ENCODE measurements around the gene SLC45A1.
"Not testable (repeated sequence)": the region's sequence is repeated elsewhere in the genome, so short reads cannot be mapped to it uniquely, and the experiment has no call there.

Gene SLC45A1

DNA sequence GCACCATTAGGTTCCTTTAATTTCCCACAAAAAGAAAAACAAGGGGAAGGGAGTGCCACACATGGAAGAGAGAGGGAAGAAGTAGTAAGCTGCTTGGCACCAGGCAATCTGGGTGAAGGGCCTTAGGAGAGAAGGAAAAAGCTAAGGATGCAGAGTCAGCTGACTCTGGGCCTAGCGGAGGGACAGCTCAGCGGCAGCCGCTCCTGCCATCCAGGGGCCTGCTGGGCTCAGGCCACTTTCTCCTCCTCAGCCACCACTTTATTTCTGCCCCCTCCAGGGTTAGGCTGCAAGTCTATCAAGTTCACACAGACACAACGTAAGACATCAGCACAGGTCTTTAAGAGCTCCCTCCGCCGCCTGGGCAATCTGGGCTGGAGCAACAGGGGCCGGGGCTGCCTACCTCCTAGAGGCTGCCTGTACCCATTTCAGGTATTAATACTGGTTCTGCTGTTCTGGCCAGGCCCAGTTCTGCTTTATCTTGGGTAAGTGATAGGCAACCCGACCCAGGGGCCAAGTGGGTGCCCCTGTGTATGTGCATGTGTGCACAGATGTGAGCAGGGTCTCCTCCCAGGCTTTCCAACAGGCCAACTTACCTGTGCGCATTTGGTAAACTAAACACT, 53.6 kb downstream of the SLC45A1 start:
- DNase-seq = no peak

DNA sequence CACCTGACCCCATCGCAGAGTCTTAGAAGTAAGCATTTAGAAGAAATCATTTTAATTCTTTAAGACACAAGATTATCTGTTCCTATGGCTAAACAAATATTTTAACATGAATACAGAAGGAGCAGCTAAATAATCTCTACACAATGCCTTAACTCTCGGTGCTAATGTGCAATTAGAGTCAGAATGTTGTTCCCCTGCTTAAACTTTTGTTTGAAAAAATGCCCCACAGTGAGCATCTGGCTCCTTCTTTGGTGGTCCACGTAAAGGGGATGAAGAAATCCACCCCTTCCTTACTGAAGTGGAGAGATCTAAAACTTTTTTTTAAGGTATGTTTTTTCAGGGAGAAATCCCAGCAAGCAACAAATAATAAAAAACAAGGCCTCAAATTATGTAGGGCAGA, 55.2 kb downstream of the SLC45A1 start:
- DNase-seq = no peak

DNA sequence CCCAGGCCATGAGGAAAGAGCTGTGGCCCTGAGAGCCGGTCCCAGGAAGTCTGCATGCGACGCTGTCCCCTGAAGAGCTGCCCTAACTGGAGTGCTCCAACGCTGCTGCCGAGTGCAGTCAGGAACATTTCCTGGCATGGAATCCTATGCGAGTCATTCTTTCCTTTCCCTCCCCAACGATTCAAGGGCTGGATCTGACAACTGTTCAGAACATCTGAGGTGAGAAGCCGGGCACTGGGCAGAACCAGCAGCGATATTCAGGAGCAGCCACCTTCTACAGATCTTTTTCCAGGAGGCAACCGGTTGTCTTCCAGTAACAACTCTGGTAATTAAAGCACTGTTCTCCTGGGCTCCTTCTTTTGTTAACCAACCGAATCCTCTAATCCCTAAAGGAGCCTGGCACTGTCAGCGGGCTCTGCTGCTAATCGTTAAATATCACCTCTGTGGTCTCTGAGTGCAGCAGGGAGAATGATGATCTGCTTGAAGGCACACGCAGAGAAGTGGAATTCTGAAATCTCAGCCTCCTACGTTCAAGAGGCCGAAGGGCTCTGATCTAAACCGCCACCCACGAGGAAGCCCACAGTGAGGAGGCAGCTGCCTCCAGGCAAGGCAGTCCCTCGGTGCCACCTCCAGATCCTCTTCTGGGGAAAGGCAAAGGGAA, 55.8 kb downstream of the SLC45A1 start:
- DNase-seq = no peak

DNA sequence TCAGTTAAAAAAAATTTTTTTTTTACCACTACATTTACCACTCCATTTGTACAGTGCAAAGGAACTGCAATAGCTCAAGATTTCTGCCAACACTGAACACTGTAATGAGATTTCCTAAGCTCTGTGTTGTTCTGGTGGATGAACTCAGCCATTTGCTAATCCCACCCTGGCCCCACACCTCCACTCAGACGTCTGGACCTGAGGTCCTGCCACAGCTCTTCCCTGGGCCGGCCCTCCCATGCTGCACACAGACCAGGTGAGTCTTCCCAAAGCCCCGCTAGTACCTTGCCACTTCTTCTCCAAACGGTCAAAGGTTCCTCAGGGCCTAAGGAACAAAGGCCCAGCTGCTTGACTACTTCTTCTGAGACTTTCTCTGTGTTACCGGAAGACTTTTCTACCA, 56.4 kb downstream of the SLC45A1 start:
- no peak for DNase-seq

DNA sequence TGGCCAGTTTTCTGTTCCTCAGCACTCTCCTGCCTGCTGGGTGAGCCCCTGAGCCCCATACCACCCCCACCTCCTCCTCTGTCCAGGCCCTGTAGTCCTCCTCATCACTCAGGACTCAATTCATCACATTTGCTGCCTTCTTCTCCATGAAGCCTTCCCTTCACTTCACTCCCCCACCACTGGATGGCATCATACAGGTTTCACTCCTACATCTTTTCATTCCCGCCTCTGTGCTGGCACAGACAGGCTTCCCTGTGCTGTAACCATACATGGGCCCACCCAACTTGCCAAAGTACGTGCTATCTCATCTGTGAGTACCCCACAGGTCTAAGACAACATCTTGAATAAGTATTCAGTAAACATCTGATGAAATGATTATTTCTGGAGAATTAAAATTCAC, 56.9 kb downstream of the SLC45A1 start:
- peak; percentile 15 for DNase-seq

DNA sequence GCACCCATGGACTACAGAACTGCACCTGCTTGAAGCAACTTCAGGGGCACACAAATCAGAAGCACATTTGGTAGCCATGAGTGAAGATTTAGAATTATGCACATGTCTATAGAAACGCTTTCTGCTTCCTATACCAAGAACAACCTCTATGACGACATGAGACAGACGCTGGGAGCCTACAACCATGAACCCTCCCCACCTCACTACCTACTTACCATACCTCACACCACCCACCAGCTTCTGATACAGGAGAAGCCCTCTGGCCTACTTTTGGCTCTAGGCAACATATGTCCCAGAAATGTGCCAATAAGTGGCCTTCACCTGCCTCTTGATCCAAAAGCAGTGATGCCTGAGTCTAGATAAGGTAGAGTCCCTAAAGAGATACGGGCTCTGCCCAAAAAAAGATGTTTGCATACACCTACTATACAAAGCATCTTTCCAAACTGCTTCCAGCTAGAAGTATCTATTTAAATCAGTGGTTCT, 58.5 kb downstream of the SLC45A1 start:
- DNase-seq = no peak

DNA sequence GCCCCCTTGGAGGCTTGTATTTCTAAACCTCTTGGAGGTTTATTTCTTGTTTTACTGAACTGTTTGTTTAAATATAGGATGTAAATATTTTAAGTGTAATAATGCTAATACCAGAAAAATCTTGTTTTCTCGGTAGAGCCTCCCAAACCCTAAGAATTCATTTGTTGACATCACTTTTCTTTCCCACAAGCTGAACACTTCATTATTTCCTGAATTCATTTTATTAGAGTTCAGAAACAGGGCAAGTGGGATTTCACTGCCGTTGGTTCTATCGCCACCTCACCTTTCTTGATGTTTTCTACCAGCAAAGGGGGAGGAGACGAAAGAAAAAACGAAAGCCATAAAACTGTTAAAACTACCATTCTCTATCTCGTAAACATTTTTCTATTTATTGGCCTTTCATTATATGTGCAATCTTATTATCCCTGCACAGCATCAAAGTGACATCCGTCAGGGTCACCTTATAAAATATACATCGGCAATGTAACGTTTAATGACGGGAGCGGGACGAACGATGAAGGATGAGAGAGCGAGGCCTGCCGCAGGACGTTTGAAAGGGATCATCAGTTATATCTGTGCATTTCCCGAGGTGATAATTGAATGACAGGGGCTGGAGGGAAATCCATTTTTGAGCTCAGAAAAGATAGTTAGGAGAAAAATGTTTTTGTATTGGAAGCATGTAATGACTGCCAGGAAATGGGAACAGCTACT, 59.5 kb downstream of the SLC45A1 start:
- DNase-seq = no peak

DNA sequence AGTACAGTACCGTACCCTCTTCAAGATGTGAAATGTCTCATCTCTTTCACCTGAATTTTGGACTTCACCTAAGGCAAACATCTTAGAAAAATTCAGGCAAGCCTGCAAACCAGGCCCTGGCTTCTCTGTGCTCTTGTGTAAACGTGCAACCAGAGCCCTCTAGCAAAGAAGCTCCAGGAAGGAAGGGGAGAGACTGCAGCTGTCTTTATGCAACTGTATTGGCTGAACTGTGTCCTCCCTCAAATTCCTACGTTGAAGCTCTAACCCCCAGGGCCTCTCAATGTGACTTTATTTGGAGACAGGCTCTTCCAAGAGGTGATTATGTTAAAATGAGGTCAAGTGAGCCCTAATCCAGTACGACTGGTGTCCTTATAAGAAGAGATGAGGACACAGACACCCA, 60.3 kb downstream of the SLC45A1 start:
- DNase-seq = no peak

DNA sequence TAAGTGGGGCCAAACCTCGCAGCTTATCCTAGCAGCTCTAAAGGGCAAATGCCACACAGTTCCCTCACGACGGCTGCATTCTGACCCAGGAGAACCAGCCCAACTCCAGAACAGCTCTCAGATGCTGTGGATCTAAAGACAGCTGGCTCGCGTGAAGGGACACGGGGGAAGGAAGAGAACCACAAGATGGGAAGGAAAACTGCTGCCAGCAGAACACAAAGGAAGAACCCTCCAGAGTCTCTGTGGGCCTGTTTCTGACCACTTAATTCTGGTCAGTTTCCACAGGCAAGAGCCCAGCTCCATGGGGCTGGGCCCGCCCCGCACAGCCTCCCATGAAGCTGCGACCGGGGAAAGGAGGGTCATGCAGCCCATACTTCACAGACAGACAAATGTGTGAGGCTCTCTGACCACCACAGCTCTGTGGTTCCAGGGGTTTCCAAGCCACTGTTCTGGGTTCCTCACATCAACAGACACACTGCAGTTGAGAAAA, 61.1 kb downstream of the SLC45A1 start:
- DNase-seq = no peak

DNA sequence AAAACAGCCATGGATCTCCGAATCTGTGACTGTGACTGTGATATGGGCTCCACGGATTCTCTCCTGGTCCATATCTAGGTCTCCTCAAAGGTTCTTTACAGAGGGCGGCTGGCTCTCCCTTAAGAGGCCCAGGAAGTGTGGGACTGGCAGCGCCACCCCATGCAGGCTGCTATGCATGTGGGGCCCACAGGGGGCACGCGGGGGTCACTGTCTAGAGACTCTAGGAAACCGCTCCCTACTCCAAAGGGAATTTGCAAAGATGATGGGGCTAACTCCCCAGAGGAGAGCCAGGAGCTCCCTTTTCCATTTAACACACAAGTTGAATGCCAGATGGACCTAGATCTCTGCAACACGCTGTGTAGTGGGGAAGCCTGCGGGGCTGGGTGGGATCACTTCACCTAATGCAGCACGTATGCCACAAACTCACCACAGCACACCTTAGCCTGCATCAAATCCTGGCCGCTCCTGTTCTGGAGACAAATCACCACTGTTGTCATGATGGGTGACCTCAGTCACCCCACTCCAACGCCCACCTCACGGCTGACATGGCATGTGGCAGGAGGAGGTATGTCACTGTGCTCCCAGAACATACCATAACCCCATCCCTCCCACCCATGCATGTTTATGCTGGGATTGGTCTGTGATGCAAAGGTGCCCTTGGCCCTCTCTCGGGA, 61.7 kb downstream of the SLC45A1 start:
- DNase-seq = no peak

DNA sequence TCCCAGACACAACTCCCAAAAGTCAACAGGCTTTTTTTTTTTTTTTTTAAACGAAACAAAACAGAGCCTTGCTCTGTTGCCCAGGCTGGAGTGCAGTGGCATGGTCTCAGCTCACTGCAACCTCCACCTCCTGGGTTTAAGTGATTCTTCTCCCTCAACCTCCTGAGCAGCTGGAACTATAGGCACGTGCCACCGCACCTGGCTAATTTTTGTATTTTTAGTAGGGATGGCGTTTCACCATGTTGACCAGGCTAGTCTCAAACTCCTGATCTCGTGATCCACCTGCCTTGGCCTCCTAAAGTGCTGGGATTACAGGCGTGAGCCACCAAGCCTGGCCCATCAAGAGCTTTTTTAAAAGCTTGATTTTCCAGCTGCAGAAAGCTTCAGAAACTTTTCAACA, 62.4 kb downstream of the SLC45A1 start:
- DNase-seq = not testable (repeated sequence)

DNA sequence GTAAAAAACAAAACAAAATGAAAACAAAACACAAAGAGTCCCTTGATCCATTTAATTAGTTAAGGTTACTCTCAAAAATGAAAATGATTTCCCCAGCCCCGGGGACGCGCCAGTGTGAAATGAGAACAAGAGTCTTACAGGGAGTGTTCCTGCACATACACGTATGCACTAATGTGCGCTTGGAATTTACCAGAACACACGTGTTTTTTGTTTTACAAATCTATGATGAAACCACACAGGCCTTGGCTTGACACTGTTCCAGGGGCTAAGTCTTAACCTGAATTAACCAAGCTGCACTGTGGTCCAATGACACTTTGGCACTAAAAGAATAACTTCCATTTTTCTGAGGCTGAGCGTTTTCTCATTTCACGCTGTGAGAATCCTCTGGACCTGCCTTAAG, 63.7 kb downstream of the SLC45A1 start:
- no peak for DNase-seq

DNA sequence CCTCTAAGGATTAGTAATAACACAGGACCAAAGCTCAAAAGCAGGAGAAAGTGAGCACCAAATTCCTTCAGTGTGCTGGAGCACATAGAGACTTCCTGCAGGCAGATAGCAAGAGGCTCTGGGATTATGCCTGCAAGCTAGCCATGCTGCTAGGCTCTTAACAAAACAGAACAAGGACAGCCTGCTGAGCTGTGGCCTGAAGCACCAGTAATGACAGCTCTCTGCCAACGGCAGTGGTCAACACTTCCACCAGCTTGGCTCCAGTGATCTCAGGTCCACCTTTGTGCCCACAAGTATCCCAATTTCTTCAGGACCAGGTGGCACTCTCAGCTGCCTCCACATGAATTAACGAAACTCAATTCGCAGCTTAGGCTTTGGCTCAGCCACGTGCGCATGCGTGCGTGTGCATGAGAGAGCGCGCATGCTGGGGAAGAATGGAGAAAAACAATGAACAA, 64.2 kb downstream of the SLC45A1 start:
- DNase-seq = no peak

DNA sequence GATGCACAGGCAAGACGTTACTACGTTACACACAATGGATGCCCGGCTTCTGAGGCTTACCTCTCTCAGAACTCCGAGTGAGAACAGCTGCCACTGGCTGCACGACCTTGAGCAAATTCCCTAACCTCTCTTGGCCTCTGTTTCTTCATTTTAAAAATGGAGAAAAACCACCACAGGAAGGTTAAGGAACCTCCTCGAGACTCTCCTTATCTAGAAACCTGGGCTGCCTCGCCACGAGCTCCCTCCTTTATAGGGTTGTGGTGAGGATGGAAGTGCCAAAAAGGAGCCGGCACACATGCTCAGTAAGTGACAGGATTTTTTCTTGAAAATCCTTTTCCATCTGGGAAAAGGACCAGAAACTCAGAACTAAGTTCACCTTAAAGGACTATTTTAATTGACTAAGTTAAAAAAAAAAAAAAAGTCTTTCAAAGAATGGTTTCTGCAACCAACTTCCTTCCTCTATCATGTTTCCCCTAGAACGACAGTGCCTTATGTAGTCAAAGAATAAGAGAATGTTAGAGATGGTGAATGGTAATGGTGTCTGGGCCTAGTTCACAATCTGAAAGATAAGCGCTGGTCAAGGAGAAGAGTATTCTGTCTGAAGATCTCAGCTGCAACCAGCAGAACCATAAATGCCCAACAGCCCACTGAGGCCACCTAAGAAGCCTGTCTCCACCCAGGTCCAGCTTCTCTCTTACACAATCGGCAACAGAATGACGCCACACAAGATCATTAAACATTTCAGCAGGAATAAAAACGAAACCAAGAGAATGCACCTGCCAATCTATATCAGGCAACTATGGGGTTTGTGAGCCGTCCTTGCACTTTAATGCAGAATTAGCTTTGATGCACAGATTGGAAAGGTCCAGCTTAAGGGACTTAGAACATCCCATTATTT, 64.9 kb downstream of the SLC45A1 start:
- peak; percentile 36 for DNase-seq

DNA sequence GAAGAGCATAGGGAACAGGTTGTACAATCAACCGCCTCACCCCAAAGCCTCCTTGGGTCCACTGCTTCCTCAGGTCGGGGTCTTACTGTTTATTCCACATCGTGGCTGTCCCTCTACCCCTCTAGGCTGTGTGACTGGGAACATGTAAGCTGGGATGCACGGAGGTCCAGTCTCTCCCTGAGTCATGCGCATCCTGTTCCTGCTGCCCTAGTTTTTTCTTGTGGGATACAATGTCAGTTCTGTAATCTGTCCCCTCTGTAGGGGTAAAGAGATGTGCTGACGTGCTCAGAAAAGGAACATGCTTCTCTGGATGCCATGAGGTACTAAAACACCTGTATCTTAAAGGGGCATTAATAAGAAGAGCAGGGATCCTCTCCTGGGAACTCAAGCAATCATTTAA, 66.2 kb downstream of the SLC45A1 start:
- DNase-seq = no peak

DNA sequence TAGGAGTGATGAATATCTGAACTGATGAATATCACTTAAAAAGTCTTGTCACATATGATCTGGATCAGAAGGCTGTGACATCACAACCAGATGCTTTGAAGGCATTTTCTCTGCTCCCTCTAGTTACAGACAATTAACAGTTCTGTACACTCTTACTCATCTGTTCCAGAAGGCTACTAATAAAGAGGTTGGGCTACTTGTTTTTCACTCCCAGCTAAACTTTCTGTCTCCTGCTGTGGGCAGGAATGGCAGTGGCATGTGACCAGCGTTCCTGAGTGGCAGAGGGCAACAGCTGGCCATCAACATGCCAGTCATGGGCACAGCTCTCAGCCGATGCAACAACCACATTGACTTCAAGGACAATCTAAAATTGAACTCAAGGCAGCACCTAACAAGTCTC, 66.7 kb downstream of the SLC45A1 start:
- DNase-seq = no peak

DNA sequence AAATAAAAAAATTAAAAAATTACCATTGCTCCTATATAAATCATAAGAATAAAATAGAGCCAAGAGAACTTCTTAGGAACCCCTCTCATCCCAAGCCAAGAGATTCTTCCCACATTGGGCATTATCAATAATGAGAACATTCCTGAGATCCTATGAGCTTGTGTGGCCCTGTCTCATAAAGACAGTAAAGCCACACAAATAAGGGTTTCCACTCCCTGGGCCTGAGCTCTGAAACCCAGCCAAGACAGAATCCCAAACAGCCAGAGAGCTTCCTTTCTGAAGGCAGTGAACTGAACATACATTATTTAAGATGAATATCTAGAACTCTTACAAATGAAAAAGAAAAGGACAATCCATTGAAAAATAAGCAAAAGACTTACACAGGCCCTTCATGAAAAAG, 68.3 kb downstream of the SLC45A1 start:
- DNase-seq = no peak

DNA sequence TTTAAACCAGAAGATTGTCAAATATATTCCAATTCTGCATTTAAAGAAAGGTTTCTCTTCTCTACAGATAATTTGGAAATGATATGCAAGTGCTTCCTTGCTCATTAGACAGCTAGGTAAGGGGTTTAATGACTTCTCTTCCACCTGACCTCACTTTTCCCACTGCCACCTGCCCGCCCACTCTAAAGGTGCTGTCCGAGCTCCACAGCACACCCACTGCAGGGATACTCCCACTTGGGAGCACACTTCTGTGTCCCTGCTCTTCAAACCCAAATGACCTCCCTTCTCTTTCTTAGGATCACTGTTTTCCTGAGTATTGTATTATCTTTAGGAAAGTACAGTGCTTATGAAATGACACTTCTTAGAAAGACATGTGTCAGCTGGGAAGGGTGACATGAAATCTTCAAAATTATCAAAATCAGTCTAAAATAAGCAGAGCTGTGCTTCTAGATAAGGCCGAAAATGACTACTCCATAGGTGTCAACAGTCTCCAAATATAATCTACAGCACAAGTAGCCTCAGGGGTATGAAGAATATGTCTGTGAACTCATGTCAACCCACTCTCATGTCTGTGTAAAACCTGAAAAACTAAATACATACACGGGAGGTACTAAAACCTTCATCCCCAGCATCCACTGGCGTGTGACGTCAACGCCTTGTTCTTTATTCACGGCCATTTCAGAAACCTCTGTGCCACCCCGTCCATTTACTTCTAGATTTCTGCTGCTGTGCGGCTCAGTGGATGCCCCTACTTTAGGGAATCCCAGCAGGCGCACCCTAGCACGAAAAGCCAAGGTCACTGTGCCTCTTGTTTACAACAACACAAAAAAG, 71.0 kb downstream of the SLC45A1 start:
- DNase-seq = no peak

DNA sequence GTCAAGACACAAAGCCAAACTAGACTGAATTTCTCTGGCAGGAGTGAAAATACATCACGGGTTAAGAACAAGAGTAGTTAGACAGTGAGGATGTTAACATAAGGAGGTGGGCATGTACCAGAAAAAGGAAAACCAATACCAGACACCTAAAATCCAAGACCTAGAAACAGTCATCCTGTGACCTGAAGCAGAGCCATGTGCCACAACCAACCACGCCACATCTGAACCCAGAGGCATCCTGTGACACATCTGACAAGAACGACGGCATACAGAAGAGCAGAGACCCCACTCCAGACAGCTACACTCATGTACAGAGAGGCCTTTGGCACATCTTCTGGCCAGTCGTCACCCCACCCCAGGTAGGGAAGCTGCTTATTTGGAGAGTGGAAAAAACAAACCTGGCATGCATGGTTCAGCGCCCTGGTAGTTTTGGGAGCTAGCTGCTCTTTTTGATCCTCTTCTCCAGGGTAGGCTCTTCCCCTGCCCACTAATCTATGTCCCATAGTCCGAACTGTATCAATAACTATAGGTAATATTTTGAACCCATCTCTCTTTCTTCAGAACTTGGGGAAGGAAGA, 72.1 kb downstream of the SLC45A1 start:
- no peak for DNase-seq

DNA sequence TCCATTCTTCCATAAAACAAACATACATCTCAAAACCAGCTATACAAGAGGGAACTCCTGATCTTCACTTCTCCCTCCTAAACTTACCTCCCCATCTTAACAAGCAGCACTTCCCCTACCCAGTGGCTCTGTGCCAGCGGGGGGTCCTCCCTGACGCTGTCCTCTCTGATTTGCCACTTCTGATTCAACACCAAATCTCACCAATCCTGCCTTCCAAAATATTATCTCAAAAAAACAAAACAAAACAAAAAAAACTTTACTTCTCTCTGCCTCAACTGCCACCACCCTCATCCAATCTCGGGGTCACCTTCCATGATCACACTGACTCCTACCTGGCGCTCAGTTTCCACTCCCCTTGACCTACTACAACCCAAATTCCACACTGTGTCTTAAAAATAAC, 72.8 kb downstream of the SLC45A1 start:
- no peak for DNase-seq

DNA sequence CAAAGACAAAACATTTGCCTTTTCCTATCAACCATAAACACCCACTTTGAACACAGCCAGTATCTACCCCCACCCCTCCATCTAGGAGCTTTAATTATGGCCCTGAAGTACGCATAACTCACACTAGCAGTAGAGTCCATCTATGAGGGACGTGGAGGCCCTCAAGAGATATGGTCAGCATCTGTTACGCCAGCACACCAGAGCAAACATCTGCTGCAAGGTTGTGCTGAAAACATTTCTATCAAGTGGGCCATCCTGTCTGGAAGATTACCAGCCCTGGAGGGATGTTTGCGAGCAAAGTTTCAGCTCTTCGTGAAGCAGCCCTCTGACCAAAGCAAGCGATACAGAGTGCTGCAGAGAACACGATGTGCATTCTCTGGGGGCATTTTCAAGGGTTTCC, 74.6 kb downstream of the SLC45A1 start:
- no peak for DNase-seq
